ENCODE results near the gene IL1RAPL2.
"Not testable (repeated sequence)": the region's sequence is repeated elsewhere in the genome, so short reads cannot be mapped to it uniquely, and the experiment has no call there.

Gene IL1RAPL2

GRCh38 chrX:105723966-105724735 lies 1158.2 kb downstream of the IL1RAPL2 start:
- FAIRE-seq = no peak

- FAIRE-seq = no peak
These were observed 1159.2 kb downstream of the IL1RAPL2 start for GRCh38 chrX:105725228-105725627.

- peak; percentile 5 for FAIRE-seq
These were observed 1172.2 kb downstream of the IL1RAPL2 start for GRCh38 chrX:105738162-105738561.

GRCh38 chrX:105744291-105744690 lies 1178.3 kb downstream of the IL1RAPL2 start:
- no peak for FAIRE-seq

- no peak for FAIRE-seq
These were observed 1178.9 kb downstream of the IL1RAPL2 start for GRCh38 chrX:105744946-105745345.

GRCh38 chrX:105745863-105746262 lies 1179.9 kb downstream of the IL1RAPL2 start:
- FAIRE-seq = no peak

- FAIRE-seq = no peak
These were observed 1186.4 kb downstream of the IL1RAPL2 start for GRCh38 chrX:105752338-105752956.

- no peak for FAIRE-seq
These were observed 1187.4 kb downstream of the IL1RAPL2 start for GRCh38 chrX:105753411-105753810.

GRCh38 chrX:105754286-105754964 lies 1188.4 kb downstream of the IL1RAPL2 start:
- FAIRE-seq = no peak

- no peak for FAIRE-seq
These were observed 1189.1 kb downstream of the IL1RAPL2 start for GRCh38 chrX:105755109-105755508.

- FAIRE-seq = no peak
These were observed 1192.8 kb downstream of the IL1RAPL2 start for GRCh38 chrX:105758754-105759153.

- peak; percentile 58 for FAIRE-seq
These were observed 1193.6 kb downstream of the IL1RAPL2 start for GRCh38 chrX:105759598-105759997.

GRCh38 chrX:105765691-105766090 lies 1199.7 kb downstream of the IL1RAPL2 start:
- no peak for FAIRE-seq

GRCh38 chrX:105773801-105774200 lies 1207.8 kb downstream of the IL1RAPL2 start:
- peak; percentile 21 for FAIRE-seq

- FAIRE-seq = no peak
These were observed 1209.7 kb downstream of the IL1RAPL2 start for GRCh38 chrX:105775679-105776078.

- no peak for FAIRE-seq
These were observed 1215.8 kb downstream of the IL1RAPL2 start for GRCh38 chrX:105781804-105782203.

GRCh38 chrX:105796877-105797276 lies 1230.9 kb downstream of the IL1RAPL2 start:
- not testable (repeated sequence) for FAIRE-seq

GRCh38 chrX:105803891-105804290 lies 1237.9 kb downstream of the IL1RAPL2 start:
- FAIRE-seq = no peak

- not testable (repeated sequence) for FAIRE-seq
These were observed 1239.7 kb downstream of the IL1RAPL2 start for GRCh38 chrX:105805655-105806054.

- FAIRE-seq = no peak
These were observed 1250.5 kb downstream of the IL1RAPL2 start for GRCh38 chrX:105816517-105816916.
